Parathyroid adenoma (tissue), 2 donors: ENCODE results near the gene SNCA.

ENCODE experiments used
- H2AFZ ChIP-seq: fragments of 300-600 bp; sonication (generic); one replicate; pipeline ENCODE4 v1.7.0; 2017; ENCODE audit warnings: antibody characterized with exemption, mild to moderate bottlenecking
- H3K27ac ChIP-seq: fragments of 300-600 bp; sonication (generic); one replicate; pipeline ENCODE4 v1.7.0; 2017
- H3K27me3 ChIP-seq: fragments of 300-600 bp; sonication (generic); one replicate; pipeline ENCODE4 v1.7.0; 2017; ENCODE audit warnings: low read length; ENCODE audit not compliant: control insufficient read depth, insufficient read depth
- H3K36me3 ChIP-seq: fragments of 300-600 bp; sonication (generic); one replicate; pipeline ENCODE4 v1.7.0; 2017; ENCODE audit warnings: low read length; ENCODE audit not compliant: control insufficient read depth, insufficient read depth
- H3K4me1 ChIP-seq: fragments of 300-600 bp; sonication (generic); one replicate; pipeline ENCODE4 v1.7.0; 2017; ENCODE audit warnings: control low read depth
- H3K4me2 ChIP-seq: fragments of 300-600 bp; sonication (generic); one replicate; pipeline ENCODE4 v1.7.0; 2017; ENCODE audit warnings: low read length
- H3K4me3 ChIP-seq: fragments of 300-600 bp; sonication (generic); one replicate; pipeline ENCODE4 v1.7.0; 2017; ENCODE audit warnings: low read depth, low read length
- H3K79me2 ChIP-seq: fragments of 300-600 bp; sonication (generic); one replicate; pipeline ENCODE4 v1.7.0; 2017; ENCODE audit warnings: control low read depth
- H3K9ac ChIP-seq: fragments of 300-600 bp; sonication (generic); one replicate; pipeline ENCODE4 v1.7.0; 2017; ENCODE audit warnings: mild to moderate bottlenecking
- H3K9me3 ChIP-seq: fragments of 300-600 bp; sonication (generic); one replicate; pipeline ENCODE4 v1.7.0; 2017; ENCODE audit warnings: low read length; ENCODE audit not compliant: control insufficient read depth
- TF ChIP-seq, protein P1 (sequence below): fragments of 300-600 bp; sonication (generic); IDR thresholded peaks from one replicate; pipeline ENCODE4 v1.7.0; 2017; ENCODE audit warnings: antibody characterized with exemption, mild to moderate bottlenecking
- donor health status: primary hyperparathyroidism.

SNCA gene

DNA sequence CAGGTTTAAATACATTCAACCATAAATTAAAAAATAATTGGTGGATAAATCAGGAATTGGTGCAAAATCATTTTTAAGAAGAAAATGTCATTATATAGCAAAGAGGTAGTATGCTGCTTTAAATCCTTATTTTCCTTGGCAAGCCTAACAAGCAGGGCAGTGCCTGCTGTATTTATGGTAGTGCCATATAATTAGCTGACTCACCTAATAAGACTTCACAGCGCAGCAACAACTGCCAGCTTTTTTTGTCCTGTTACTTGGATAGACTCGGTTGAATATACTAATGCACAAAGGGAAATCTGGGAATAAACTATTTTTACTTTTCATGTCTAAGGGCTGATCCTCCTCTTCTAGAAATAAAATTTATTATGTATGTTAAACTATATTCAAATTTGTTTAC lies 99.1 kb downstream of the SNCA start:
- H3K27me3 ChIP-seq, result no peaks in the 10 kb centered on the region
- no peak overlapping the region for H3K4me2 ChIP-seq
- H3K36me3 ChIP-seq, result no peaks in the 10 kb centered on the region
- no peak overlapping the region for H3K9ac ChIP-seq
- no peaks in the 10 kb centered on the region for H3K79me2 ChIP-seq
- TF ChIP-seq, protein P1, sequence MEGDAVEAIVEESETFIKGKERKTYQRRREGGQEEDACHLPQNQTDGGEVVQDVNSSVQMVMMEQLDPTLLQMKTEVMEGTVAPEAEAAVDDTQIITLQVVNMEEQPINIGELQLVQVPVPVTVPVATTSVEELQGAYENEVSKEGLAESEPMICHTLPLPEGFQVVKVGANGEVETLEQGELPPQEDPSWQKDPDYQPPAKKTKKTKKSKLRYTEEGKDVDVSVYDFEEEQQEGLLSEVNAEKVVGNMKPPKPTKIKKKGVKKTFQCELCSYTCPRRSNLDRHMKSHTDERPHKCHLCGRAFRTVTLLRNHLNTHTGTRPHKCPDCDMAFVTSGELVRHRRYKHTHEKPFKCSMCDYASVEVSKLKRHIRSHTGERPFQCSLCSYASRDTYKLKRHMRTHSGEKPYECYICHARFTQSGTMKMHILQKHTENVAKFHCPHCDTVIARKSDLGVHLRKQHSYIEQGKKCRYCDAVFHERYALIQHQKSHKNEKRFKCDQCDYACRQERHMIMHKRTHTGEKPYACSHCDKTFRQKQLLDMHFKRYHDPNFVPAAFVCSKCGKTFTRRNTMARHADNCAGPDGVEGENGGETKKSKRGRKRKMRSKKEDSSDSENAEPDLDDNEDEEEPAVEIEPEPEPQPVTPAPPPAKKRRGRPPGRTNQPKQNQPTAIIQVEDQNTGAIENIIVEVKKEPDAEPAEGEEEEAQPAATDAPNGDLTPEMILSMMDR, result no peak
- no peak overlapping the region for H3K4me3 ChIP-seq
- no peaks in the 10 kb centered on the region for H3K4me1 ChIP-seq
- H2AFZ ChIP-seq, result no peak overlapping the region
- H3K9me3 ChIP-seq, result no peaks in the 10 kb centered on the region
- no peak overlapping the region for H3K27ac ChIP-seq

GRCh38 chr4:89733946-89734345 lies 103.0 kb downstream of the SNCA start:
- Histone ChIP-seq H3K27me3 (no peaks in the 10 kb centered on the region), H3K9me3 (no peaks in the 10 kb centered on the region), H3K4me1 (no peaks in the 10 kb centered on the region), H3K9ac (no peak overlapping the region), H3K4me3 (no peak overlapping the region), H3K27ac (no peak overlapping the region), H3K4me2 (no peak overlapping the region), H3K36me3 (no peaks in the 10 kb centered on the region), H2AFZ (no peak overlapping the region), H3K79me2 (no peaks in the 10 kb centered on the region)
- TF ChIP-seq, protein P1, result no peak

DNA sequence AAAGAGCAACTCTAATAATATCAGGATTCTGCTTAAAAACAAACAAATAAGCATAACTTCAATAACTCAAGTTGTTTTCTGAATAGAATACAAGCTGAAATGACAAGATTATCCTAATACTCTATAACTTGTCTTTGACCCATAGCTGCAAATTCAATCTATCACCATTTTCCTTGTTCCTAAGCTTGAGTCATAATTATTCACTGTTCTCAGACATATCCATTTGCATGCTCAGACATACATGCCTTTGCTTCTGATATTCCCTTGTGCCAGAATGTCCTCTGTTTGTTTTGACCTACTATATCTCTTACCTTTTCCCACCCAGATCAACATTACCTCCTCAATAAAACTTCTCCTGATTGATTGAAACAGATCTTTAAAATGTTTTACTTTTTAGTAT lies 109.7 kb downstream of the SNCA start:
- TF ChIP-seq, protein P1, result no peak
- Histone ChIP-seq H3K36me3 (no peaks in the 10 kb centered on the region), H3K27me3 (no peaks in the 10 kb centered on the region), H3K4me1 (no peaks in the 10 kb centered on the region), H3K9ac (no peak overlapping the region), H3K27ac (no peak overlapping the region), H3K79me2 (no peaks in the 10 kb centered on the region), H2AFZ (no peak overlapping the region), H3K4me2 (no peak overlapping the region), H3K4me3 (no peak overlapping the region), H3K9me3 (no peaks in the 10 kb centered on the region)

DNA sequence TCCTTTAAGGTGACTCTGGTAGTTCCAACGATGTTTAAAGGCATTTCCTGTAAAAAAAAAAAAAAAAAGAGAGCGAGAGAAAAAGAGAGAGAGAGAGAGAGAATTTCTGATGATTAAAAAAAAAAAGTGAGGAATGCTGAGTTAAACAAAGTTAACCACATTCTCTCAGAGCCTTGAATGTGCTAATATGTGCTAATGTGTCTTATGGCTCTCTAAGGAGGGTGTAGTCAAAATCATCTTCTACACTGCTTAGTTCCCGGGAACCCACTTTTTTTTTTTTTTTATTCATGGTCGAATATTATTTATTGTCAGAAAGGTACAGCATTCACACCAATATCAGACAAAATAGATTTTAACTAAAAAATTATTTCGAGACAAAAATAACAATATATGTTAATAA lies 111.7 kb downstream of the SNCA start:
- TF ChIP-seq, protein P1, result no peak
- Histone ChIP-seq H3K4me1 (no peaks in the 10 kb centered on the region), H3K79me2 (no peaks in the 10 kb centered on the region), H3K9ac (no peak overlapping the region), H3K4me3 (no peak overlapping the region), H2AFZ (no peak overlapping the region), H3K36me3 (no peaks in the 10 kb centered on the region), H3K9me3 (no peaks in the 10 kb centered on the region), H3K4me2 (no peak overlapping the region), H3K27me3 (no peaks in the 10 kb centered on the region), H3K27ac (no peak overlapping the region)

- no peak overlapping the region for H2AFZ ChIP-seq
- no peak overlapping the region for H3K4me2 ChIP-seq
- H3K27me3 ChIP-seq, result no peaks in the 10 kb centered on the region
- no peak overlapping the region for H3K27ac ChIP-seq
- no peak overlapping the region for H3K9ac ChIP-seq
- H3K9me3 ChIP-seq, result no peaks in the 10 kb centered on the region
- no peaks in the 10 kb centered on the region for H3K36me3 ChIP-seq
- TF ChIP-seq, protein P1, result no peak
- no peaks in the 10 kb centered on the region for H3K79me2 ChIP-seq
- no peaks in the 10 kb centered on the region for H3K4me1 ChIP-seq
- no peak overlapping the region for H3K4me3 ChIP-seq
Observed at GRCh38 chr4:89724716-89725115, 112.2 kb downstream of the SNCA start.
